PC-3 (cell line): Measurements from ENCODE around the gene FGF12.

Source experiments
- CTCF ChIP-seq: fragments of 300-600 bp; sonication (generic); conservative IDR thresholded peaks from 2 replicates; pipeline ENCODE4 v1.5.1; 2017; ENCODE audit warnings: antibody characterized with exemption, low read depth, mild to moderate bottlenecking, low read length
- EZH2phosphoT487 ChIP-seq: fragments of 300-600 bp; sonication (generic); IDR thresholded peaks from 2 replicates; pipeline ENCODE4 v1.6.1; 2018; ENCODE audit warnings: mild to moderate bottlenecking, antibody characterized with exemption, low read length, borderline replicate concordance

GRCh38 chr3:192645437-192645836, 81.9 kb downstream of the FGF12 start:
- TF ChIP-seq EZH2phosphoT487 (no peak), CTCF (no peak)
